Common myeloid progenitor, CD34-positive (primary cell): Measurements from ENCODE around the gene MET.
"Not testable (repeated sequence)": the region's sequence is repeated elsewhere in the genome, so short reads cannot be mapped to it uniquely, and the experiment has no call there.

Experiments used
- CTCF ChIA-PET: fragments of 350-600 bp; sonication (Branson Sonifier 250); formaldehyde crosslinking; loops from one replicate; lab custom pipeline; 2021; ENCODE audit warnings: antibody characterized with exemption; lab: Charles Lee
- POLR2A ChIA-PET: fragments of 350-600 bp; sonication (Branson Sonifier 250); formaldehyde crosslinking; loops from one replicate; lab custom pipeline; 2021; ENCODE audit warnings: antibody characterized with exemption; lab: Charles Lee
- DNase-seq, 3 donors: peaks; one replicate each; pipeline versions ENCODE4 v3.0.0 to v3.0.0-alpha.2; 2013
- H3K27ac ChIP-seq, 2 experiments: 1 replicate in 1 of 2; 2 replicates in 1 of 2; pipeline ENCODE4 v1.7.0; 2013; ENCODE audit warnings: inconsistent platforms in 2 of 2, low read length in 2 of 2, mild to moderate bottlenecking in 2 of 2, low read depth in 1 of 2, moderate library complexity in 1 of 2; ENCODE audit not compliant: severe bottlenecking in 2 of 2, insufficient read depth in 1 of 2, poor library complexity in 1 of 2
- H3K27me3 ChIP-seq, 5 experiments: replicated peaks in 2 of 5; 1 replicate in 3 of 5; 2 replicates in 2 of 5; pipeline versions ENCODE4 v1.6.1 to v1.7.0; 2013; ENCODE audit warnings: low read length in 4 of 5, mild to moderate bottlenecking in 2 of 5, moderate library complexity in 2 of 5, inconsistent platforms in 1 of 5; ENCODE audit not compliant: insufficient read depth in 5 of 5, control insufficient read depth in 4 of 5
- H3K36me3 ChIP-seq, 4 experiments: 1 replicate in 2 of 4; 2 replicates in 2 of 4; pipeline versions ENCODE4 v1.6.1 to v1.7.0; 2013; ENCODE audit warnings: low read length in 3 of 4, control low read depth in 1 of 4, mild to moderate bottlenecking in 1 of 4; ENCODE audit not compliant: control insufficient read depth in 4 of 4, insufficient read depth in 4 of 4
- H3K4me1 ChIP-seq, 4 experiments: 1 replicate in 3 of 4; 2 replicates in 1 of 4; pipeline versions ENCODE4 v1.6.1 to v1.7.1; 2013; ENCODE audit warnings: low read length in 3 of 4, mild to moderate bottlenecking in 3 of 4, control low read depth in 1 of 4, inconsistent platforms in 1 of 4, moderate library complexity in 1 of 4; ENCODE audit not compliant: control insufficient read depth in 4 of 4, insufficient read depth in 4 of 4; ENCODE audit errors: control extremely low read depth in 1 of 4
- H3K4me3 ChIP-seq, 7 experiments: 1 replicate in 4 of 7; 2 replicates in 3 of 7; pipeline versions ENCODE4 v1.5.1 to v1.7.0; 2013; ENCODE audit warnings: mild to moderate bottlenecking in 7 of 7, low read length in 6 of 7, moderate library complexity in 6 of 7, inconsistent platforms in 2 of 7, low read depth in 2 of 7, control low read depth in 1 of 7; ENCODE audit not compliant: insufficient read depth in 4 of 7, control insufficient read depth in 1 of 7; ENCODE audit errors: extremely low read depth in 1 of 7
- H3K9me3 ChIP-seq, 5 experiments: 1 replicate in 4 of 5; 2 replicates in 1 of 5; pipeline versions ENCODE4 v1.6.1 to v1.7.1; 2013; ENCODE audit warnings: low read length in 4 of 5, mild to moderate bottlenecking in 2 of 5, inconsistent platforms in 1 of 5, low read depth in 1 of 5, moderate library complexity in 1 of 5; ENCODE audit not compliant: control insufficient read depth in 4 of 5, insufficient read depth in 2 of 5; ENCODE audit errors: control extremely low read depth in 1 of 5
- WGBS: methylation state at CpG from one replicate; pipeline ENCODE4 v1.1.5; 2013; ENCODE audit not compliant: insufficient coverage; 5-methylcytosine and 5-hydroxymethylcytosine counted together

Gene MET

GRCh38 chr7:116632384-116632783, 39.6 kb upstream of the MET start:
- DNase-seq, result no peak
- no peaks in the 10 kb centered on the region for H3K36me3 ChIP-seq
- H3K27ac ChIP-seq, result no peak overlapping the region
- no CpG with 5 or more reads among the region's 1 CpG for WGBS
- H3K4me3 ChIP-seq, result no peak overlapping the region
- H3K4me1 ChIP-seq, result no peaks in the 10 kb centered on the region
- ChIA-PET CTCF (interaction anchor here (0.6 to 1.6 kb wide), 5 partner anchors 15 to 162 kb away, joined by 3 to 4 read pairs (median 3); no protein-coding TSS in a partner anchor), POLR2A (no interaction called here)
- no peaks in the 10 kb centered on the region for H3K9me3 ChIP-seq
- no peaks in the 10 kb centered on the region for H3K27me3 ChIP-seq

- DNase-seq, result no peak
- POLR2A ChIA-PET, result no interaction called here
- Histone ChIP-seq H3K9me3 (peaks cover 0 to 2% (median 0%) of the 10 kb centered on the region in 5 experiments), H3K27me3 (no peaks in the 10 kb centered on the region), H3K4me3 (no peak overlapping the region), H3K36me3 (no peaks in the 10 kb centered on the region), H3K27ac (no peak overlapping the region), H3K4me1 (no peaks in the 10 kb centered on the region)
- CTCF ChIA-PET, result interaction anchor here (0.9 to 1.6 kb wide), 4 partner anchors 14 to 161 kb away, joined by 3 to 4 read pairs (median 4); no protein-coding TSS in a partner anchor
- 92% methylated on average over 10 of the region's 13 CpGs for WGBS
These were observed 38.6 kb upstream of the MET start for GRCh38 chr7:116633131-116633988.

- H3K27me3 ChIP-seq, result no peaks in the 10 kb centered on the region
- no peak for DNase-seq
- H3K4me3 ChIP-seq, result no peak overlapping the region
- no peaks in the 10 kb centered on the region for H3K36me3 ChIP-seq
- H3K27ac ChIP-seq, result no peak overlapping the region
- H3K9me3 ChIP-seq, result peaks cover 0 to 3% (median 0%) of the 10 kb centered on the region in 5 experiments
- no peaks in the 10 kb centered on the region for H3K4me1 ChIP-seq
- 97% methylated on average over 3 of the region's 4 CpGs for WGBS
- ChIA-PET POLR2A (no interaction called here), CTCF (no interaction called here)
These were observed 35.0 kb upstream of the MET start for GRCh38 chr7:116636997-116637396.

- 97% methylated on average over 24 of the region's 29 CpGs for WGBS
- H3K4me1 ChIP-seq, POLR2A ChIA-PET, DNase-seq, H3K9me3 ChIP-seq, CTCF ChIA-PET, H3K27ac ChIP-seq, H3K27me3 ChIP-seq, H3K36me3 ChIP-seq, H3K4me3 ChIP-seq: not testable (repeated sequence)
These were observed 33.4 kb upstream of the MET start for GRCh38 chr7:116638592-116638991.

- POLR2A ChIA-PET, result no interaction called here
- no peak for DNase-seq
- CTCF ChIA-PET, result no interaction called here
- WGBS, result no CpG with 5 or more reads among the region's 2 CpGs
- no peaks in the 10 kb centered on the region for H3K4me1 ChIP-seq
- H3K36me3 ChIP-seq, result no peaks in the 10 kb centered on the region
- H3K9me3 ChIP-seq, result peaks cover 0 to 3% (median 0%) of the 10 kb centered on the region in 5 experiments
- no peaks in the 10 kb centered on the region for H3K27me3 ChIP-seq
- H3K27ac ChIP-seq, result no peak overlapping the region
- H3K4me3 ChIP-seq, result no peak overlapping the region
These were observed 30.3 kb upstream of the MET start for GRCh38 chr7:116641551-116642153.

- H3K36me3 ChIP-seq, H3K27me3 ChIP-seq, POLR2A ChIA-PET, H3K4me1 ChIP-seq, H3K4me3 ChIP-seq, DNase-seq, H3K9me3 ChIP-seq, H3K27ac ChIP-seq: not testable (repeated sequence)
- WGBS, result 94% methylated on average over 3 of the region's 4 CpGs
- CTCF ChIA-PET, result interaction anchor here (1.1 kb wide), 1 partner anchor 9 kb away, joined by 3 read pairs; no protein-coding TSS in a partner anchor
These were observed 28.8 kb upstream of the MET start for GRCh38 chr7:116643148-116643547.

GRCh38 chr7:116644628-116645027, 27.4 kb upstream of the MET start:
- POLR2A ChIA-PET, result no interaction called here

More at GRCh38 chr7:116644628-116645027, 27.4 kb upstream of the MET start:
- Histone ChIP-seq H3K9me3 (no peaks in the 10 kb centered on the region), H3K27ac (no peak overlapping the region), H3K4me3 (no peak overlapping the region), H3K36me3 (no peaks in the 10 kb centered on the region), H3K4me1 (no peaks in the 10 kb centered on the region), H3K27me3 (no peaks in the 10 kb centered on the region)
- 98% methylated on average over 4 of the region's 6 CpGs for WGBS
- no peak for DNase-seq
- CTCF ChIA-PET, result interaction anchor here (0.8 kb wide), 1 partner anchor 464 kb away, joined by 3 read pairs; no protein-coding TSS in a partner anchor
